ENCODE data around the gene ZNF554.

The ZNF554 gene

GRCh38 chr19:2877398-2878331 is 58.0 kb downstream of the ZNF554 start:
- no peak for DNase-seq

DNA sequence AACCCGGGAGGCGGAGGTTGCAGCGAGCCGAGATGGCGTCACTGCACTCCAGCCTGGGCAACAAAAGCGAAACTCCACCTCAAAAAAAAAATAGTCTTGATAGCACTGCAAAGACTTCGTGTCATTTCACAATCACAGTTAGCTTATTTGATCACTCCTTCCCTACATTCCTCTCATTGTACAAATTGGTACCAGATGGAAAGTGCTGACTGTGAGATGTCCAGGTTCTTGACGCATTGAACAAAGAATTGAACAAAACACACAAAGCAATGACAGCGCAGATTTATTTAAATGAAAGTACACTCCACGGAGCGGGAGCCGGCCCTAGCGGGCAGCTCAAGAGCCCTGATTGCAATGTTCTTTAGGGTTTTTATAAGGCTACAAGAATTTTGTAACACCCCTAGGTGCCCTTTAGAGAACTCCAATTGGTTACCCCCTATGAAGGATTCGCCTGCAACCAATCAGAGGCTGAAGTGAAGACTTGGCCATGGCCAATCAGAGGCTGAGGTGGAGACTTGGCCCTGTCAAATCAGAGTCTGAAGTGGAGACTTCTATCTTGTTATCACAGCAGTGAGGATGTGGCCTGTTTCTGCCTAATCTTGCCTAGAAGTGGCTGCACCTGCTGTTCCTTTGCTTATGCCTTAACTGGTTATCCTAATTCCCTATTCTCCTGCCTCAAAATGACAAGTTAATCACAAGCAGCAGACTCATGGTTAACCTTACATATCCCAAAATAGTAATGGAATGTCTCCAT is 64.2 kb downstream of the ZNF554 start:
- no peak for DNase-seq

GRCh38 chr19:2885736-2886135 is 66.1 kb downstream of the ZNF554 start:
- no peak for DNase-seq

Measured in CD4-positive, alpha-beta T cell treated with Interleukin-21 for 1 hour (primary cell).